Ectodermal cell (in vitro differentiated cells): ENCODE data around the gene SLC4A11.

ENCODE experiments used
- H3K27ac ChIP-seq: 2 replicates; pipeline ENCODE4 v1.7.0; 2013; ENCODE audit warnings: mild to moderate bottlenecking, low read depth, low read length; ENCODE audit not compliant: insufficient read depth, poor library complexity, severe bottlenecking
- H3K27me3 ChIP-seq: 2 replicates; pipeline ENCODE4 v1.7.0; 2013; ENCODE audit warnings: mild to moderate bottlenecking, low read length; ENCODE audit not compliant: insufficient read depth, control insufficient read depth, poor library complexity, severe bottlenecking
- H3K36me3 ChIP-seq: one replicate; pipeline ENCODE4 v1.7.0; 2013; ENCODE audit warnings: low read length; ENCODE audit not compliant: control insufficient read depth, insufficient read depth
- H3K4me1 ChIP-seq: one replicate; pipeline ENCODE4 v1.7.0; 2013; ENCODE audit warnings: low read length; ENCODE audit not compliant: control insufficient read depth, insufficient read depth
- H3K4me3 ChIP-seq: 2 replicates; pipeline ENCODE4 v1.7.0; 2013; ENCODE audit warnings: low read depth, low read length, control low read depth; ENCODE audit not compliant: insufficient read depth
- H3K9me3 ChIP-seq: 2 replicates; pipeline ENCODE4 v1.7.0; 2013; ENCODE audit warnings: mild to moderate bottlenecking, low read length, moderate library complexity; ENCODE audit not compliant: control insufficient read depth
- WGBS, 2 experiments: methylation state at CpG; one replicate each; pipeline ENCODE4 v1.1.7; 2013; ENCODE audit warnings: missing lambda C conversion rate in 2 of 2; 5-methylcytosine and 5-hydroxymethylcytosine counted together

Gene SLC4A11

DNA sequence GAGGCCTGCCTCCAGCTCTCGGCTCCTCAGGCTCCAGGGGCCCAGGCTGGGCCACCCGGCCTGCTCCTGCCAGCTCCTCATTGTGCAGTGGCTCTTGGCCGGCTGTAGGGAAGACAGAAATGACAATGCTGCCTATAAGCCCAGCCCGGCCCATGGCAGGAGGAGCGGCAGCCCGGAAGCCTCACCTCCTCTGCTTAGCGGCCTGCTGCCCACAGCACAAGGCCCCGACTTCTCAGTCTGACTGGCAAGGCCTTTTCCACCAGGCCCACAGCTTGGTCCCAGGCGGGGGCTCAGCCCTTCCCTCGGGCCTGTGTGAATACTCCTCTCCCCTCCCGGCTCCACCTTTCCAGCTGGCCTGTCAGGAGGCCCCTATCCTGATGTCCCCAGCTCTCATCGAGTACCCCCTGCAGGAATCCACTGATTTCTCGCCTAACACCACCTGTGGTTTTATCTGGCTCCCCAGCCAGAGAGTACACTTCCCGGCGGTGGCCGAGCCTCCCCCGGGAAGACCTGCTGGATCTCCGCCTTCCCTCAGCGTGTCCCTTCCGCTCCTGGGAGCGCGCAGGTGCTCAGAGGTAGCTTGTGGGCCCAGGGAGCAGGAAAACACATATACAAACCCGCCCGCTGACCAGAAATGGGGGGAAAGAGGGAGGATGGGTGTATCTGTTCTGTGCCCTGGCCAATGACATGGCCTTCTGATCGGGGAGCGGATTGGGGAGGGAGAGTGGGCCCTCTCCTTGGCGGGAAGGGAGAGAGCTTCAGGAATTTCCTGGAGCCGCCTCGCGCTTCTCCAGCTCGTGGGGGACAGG, 35.5 kb downstream of the SLC4A11 start:
- H3K27me3 ChIP-seq = no peaks in the 10 kb centered on the region
- H3K27ac ChIP-seq = no peak overlapping the region
- H3K4me3 ChIP-seq = peak overlapping the region; percentile 95
- 21% methylated on average over 31 of the region's 31 CpGs for WGBS, 2 experiments
- H3K36me3 ChIP-seq = peaks cover 12% of the 10 kb centered on the region
- H3K9me3 ChIP-seq = no peaks in the 10 kb centered on the region
- peaks cover 10% of the 10 kb centered on the region for H3K4me1 ChIP-seq

GRCh38 chr20:3202965-3203314, 36.0 kb downstream of the SLC4A11 start:
- Histone ChIP-seq H3K27me3 (no peaks in the 10 kb centered on the region), H3K36me3 (peaks cover 12% of the 10 kb centered on the region), H3K4me3 (no peak overlapping the region), H3K27ac (no peak overlapping the region), H3K4me1 (peaks cover 5% of the 10 kb centered on the region), H3K9me3 (no peaks in the 10 kb centered on the region)
- WGBS, 2 experiments = 64 to 66% methylated on average over 9 of the region's 9 CpGs

GRCh38 chr20:3199976-3200755, 38.8 kb downstream of the SLC4A11 start:
- peaks cover 5% of the 10 kb centered on the region for H3K4me1 ChIP-seq
- WGBS, 2 experiments = 92 to 93% methylated on average over 27 of the region's 27 CpGs
- H3K9me3 ChIP-seq = no peaks in the 10 kb centered on the region
- H3K27ac ChIP-seq = no peak overlapping the region
- H3K36me3 ChIP-seq = peaks cover 21% of the 10 kb centered on the region
- no peak overlapping the region for H3K4me3 ChIP-seq
- no peaks in the 10 kb centered on the region for H3K27me3 ChIP-seq

DNA sequence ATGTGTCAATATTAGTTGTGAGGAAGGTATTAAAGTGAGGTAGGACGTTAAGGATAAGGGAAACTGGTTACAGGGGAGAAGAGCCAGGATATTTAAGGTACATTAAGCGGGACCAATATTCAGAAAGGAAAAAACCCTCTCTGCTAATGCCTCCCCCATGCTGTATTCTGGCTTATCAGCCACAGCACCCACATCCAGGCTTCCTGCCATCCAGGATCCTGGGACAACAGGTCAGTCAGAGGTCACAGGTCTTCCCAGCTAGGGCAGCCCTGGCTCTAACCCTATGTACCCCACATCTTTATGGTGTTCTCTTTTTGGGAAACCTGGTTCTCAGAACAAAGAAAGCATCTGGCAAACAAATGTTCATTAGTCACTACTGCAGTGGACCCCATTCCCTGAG, 39.8 kb downstream of the SLC4A11 start:
- H3K36me3 ChIP-seq = peaks cover 29% of the 10 kb centered on the region
- H3K27ac ChIP-seq = no peak overlapping the region
- H3K4me1 ChIP-seq = peaks cover 5% of the 10 kb centered on the region
- H3K9me3 ChIP-seq = no peaks in the 10 kb centered on the region
- no peaks in the 10 kb centered on the region for H3K27me3 ChIP-seq
- no peak overlapping the region for H3K4me3 ChIP-seq
- 77 to 80% methylated on average over 2 of the region's 2 CpGs for WGBS, 2 experiments

DNA sequence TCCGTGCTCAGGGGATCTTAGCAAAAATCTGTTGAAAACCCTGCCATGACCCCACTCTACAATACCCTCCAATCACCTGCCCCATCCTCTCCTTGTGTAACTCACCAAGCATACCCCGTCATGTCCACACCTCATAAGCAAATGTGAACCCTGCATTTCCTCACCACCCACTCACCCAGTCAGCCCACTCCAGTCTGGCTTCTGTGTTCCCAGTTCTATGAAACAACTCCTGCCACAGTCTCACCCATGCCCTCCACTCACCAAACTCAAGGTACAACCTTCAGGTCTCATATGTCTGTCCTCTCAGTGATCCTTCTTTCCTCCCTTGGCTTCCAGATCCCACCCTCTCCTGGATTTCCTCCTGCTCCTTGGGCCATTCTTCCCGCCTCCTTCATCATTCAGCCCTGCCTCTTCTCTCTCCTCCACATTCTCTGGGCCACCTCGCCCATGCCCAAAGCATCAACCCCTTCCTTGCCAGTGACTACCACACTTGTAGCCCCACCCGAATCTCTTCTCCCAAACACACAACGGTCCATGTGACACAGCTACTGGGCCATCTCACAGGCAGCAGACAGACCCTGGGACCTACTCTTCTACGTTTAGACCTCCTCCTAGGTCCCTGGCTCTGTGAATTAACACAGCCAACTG, 43.3 kb downstream of the SLC4A11 start:
- H3K27me3 ChIP-seq = no peaks in the 10 kb centered on the region
- H3K27ac ChIP-seq = no peak overlapping the region
- 92 to 93% methylated on average over 7 of the region's 7 CpGs for WGBS, 2 experiments
- H3K9me3 ChIP-seq = no peaks in the 10 kb centered on the region
- no peaks in the 10 kb centered on the region for H3K4me1 ChIP-seq
- no peak overlapping the region for H3K4me3 ChIP-seq
- peaks cover 38% of the 10 kb centered on the region for H3K36me3 ChIP-seq

DNA sequence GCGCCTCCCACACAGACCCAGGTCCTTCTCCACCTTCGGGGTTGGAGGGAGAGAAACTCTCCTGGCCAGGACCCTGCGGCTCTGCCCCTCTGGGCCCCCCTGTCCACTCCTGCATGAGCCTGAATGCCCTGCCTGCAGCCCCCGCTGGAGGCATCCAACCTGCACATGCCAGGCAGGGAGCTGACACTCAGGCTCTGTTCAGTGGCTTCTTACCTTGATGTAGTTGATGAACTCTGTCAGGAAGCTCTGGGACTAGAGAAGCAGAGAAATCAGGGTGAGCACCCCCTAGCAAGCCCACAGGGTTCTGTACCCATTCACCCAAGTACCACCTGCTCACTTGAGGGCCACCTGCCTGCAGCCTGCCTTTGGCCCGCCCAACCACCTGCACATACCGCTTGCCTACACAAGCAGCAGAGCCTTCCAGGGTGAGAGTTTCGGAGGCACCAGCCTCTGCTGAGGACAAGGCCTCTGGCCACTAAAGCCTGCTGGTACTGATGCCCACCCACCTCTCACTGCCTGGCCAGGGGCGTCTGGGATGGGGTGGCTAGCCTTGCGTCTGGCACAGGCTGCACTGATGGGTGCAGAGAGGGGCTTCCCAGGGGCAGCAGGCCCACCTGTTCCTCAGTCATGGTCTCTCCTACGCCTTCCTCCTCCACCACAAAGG, 44.2 kb downstream of the SLC4A11 start:
- no peaks in the 10 kb centered on the region for H3K27me3 ChIP-seq
- H3K4me3 ChIP-seq = no peak overlapping the region
- WGBS, 2 experiments = 97% methylated on average over 10 of the region's 10 CpGs
- peaks cover 46% of the 10 kb centered on the region for H3K36me3 ChIP-seq
- no peaks in the 10 kb centered on the region for H3K9me3 ChIP-seq
- no peak overlapping the region for H3K27ac ChIP-seq
- no peaks in the 10 kb centered on the region for H3K4me1 ChIP-seq

DNA sequence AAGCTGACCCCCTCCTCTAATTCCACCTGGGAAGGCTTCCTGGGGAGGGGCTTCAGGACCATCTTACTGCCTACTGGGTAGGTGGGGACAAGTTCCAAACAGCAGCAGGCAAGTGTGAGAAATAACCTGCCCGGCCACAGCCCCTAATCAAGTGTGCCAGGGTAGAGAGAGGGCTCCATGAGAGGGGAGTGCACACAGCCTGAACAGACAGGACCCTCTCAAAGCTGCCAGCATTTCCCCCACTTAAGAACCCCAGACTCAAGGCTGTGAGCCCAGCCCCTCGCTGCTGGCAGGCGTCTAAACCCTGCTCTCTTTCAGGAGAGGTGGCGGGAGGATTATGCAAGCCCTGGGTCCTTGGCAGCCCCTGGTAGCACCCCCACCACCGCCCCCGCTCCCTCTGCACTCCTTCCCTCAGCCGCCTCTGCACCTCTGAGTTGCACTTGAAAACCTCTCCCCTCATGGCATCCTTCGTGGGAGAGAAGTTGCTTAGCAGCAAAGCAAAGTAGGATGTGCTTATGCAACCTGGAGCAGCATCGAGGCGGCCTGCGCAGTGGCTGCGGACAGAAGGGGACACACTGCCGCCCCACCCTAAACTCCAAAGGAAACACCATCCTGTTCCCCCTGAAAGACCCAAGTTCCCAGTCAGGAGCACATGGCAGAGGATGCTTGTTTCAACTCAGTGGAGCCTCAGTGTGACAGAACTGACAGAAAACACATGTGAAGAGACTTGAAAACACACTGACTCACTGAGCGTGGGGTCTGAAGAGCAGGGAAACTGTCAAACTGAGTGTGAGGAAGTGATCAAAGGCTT, 45.0 kb downstream of the SLC4A11 start:
- no peak overlapping the region for H3K4me3 ChIP-seq
- H3K9me3 ChIP-seq = no peaks in the 10 kb centered on the region
- 93 to 95% methylated on average over 14 of the region's 14 CpGs for WGBS, 2 experiments
- no peaks in the 10 kb centered on the region for H3K27me3 ChIP-seq
- H3K36me3 ChIP-seq = peaks cover 41% of the 10 kb centered on the region
- no peak overlapping the region for H3K27ac ChIP-seq
- no peaks in the 10 kb centered on the region for H3K4me1 ChIP-seq

- no peaks in the 10 kb centered on the region for H3K27me3 ChIP-seq
- WGBS, 2 experiments = 94 to 96% methylated on average over 18 of the region's 18 CpGs
- H3K4me1 ChIP-seq = no peaks in the 10 kb centered on the region
- no peak overlapping the region for H3K4me3 ChIP-seq
- H3K9me3 ChIP-seq = no peaks in the 10 kb centered on the region
- H3K36me3 ChIP-seq = peaks cover 41% of the 10 kb centered on the region
- no peak overlapping the region for H3K27ac ChIP-seq
These were observed 46.6 kb downstream of the SLC4A11 start for GRCh38 chr20:3192226-3193015.

GRCh38 chr20:3190681-3191111, 48.3 kb downstream of the SLC4A11 start:
- Histone ChIP-seq H3K9me3 (no peaks in the 10 kb centered on the region), H3K27ac (no peak overlapping the region), H3K36me3 (peaks cover 37% of the 10 kb centered on the region), H3K4me1 (no peaks in the 10 kb centered on the region), H3K27me3 (no peaks in the 10 kb centered on the region), H3K4me3 (no peak overlapping the region)
- WGBS, 2 experiments = 94 to 96% methylated on average over 14 of the region's 14 CpGs
